Esophagus muscularis mucosa (tissue), 3 donors: Measurements from ENCODE around the gene GPR6.

Experiments used
- CTCF ChIP-seq, 3 experiments: fragments of 200-600 bp in 2 of 3; fragments of 450-650 bp in 1 of 3; sonication (generic) in 2 of 3; IDR thresholded peaks; one replicate each; pipeline ENCODE4 v1.5.1; 2017 to 2019; ENCODE audit warnings: antibody characterized with exemption in 3 of 3, mild to moderate bottlenecking in 2 of 3, moderate library complexity in 1 of 3
- POLR2A ChIP-seq: fragments of 450-650 bp; IDR thresholded peaks from one replicate; pipeline ENCODE4 v1.6.1; 2017; ENCODE audit warnings: antibody characterized with exemption, moderate library complexity, mild to moderate bottlenecking, low read depth

- TF ChIP-seq POLR2A (no peak), CTCF (IDR thresholded peaks at IDR 0.05) (no peak)
These were observed 20.2 kb downstream of the GPR6 start for GRCh38 chr6:109998159-109998785.
